Dermis microvascular lymphatic vessel endothelial cell (primary cell): ENCODE data around the gene SCN5A. TPM values are rescaled to one million over a fixed set of nuclear protein-coding genes. Genes with fewer than 3 reads are reported as not detected.

Experiments used
- DNase-seq, 2 donors: peaks; one replicate each; pipeline versions ENCODE4 v3.0.0 to v3.0.0-alpha.2; 2010; ENCODE audit warnings: low read depth in 2 of 2
- total RNA-seq: library from RNA; depleted of rRNA; stranded (reverse); fragments of >200 nt; gene quantifications from 2 replicates; pipeline ENCODE4 v1.2.1, GENCODE V29; 2014

SCN5A gene
- total RNA-seq, 1 donor from 2014 or later = 6.2 TPM

GRCh38 chr3:38601956-38602550 is 47.4 kb downstream of the SCN5A start:
- no peak for DNase-seq

GRCh38 chr3:38600551-38600950 is 48.9 kb downstream of the SCN5A start:
- DNase-seq = no peak

GRCh38 chr3:38599886-38600285 is 49.6 kb downstream of the SCN5A start:
- DNase-seq = no peak

GRCh38 chr3:38598791-38599190 is 50.7 kb downstream of the SCN5A start:
- DNase-seq = no peak

- no peak for DNase-seq
Measured at GRCh38 chr3:38597502-38598060, 51.9 kb downstream of the SCN5A start.

- no peak for DNase-seq
Measured at GRCh38 chr3:38595393-38595792, 54.1 kb downstream of the SCN5A start.

- DNase-seq = no peak
Measured at GRCh38 chr3:38590521-38590920, 59.0 kb downstream of the SCN5A start.

- no peak for DNase-seq
Measured at GRCh38 chr3:38588995-38589937, 60.2 kb downstream of the SCN5A start.

- DNase-seq = no peak
Measured at GRCh38 chr3:38588371-38588971, 61.0 kb downstream of the SCN5A start.

GRCh38 chr3:38587548-38588131 is 61.8 kb downstream of the SCN5A start:
- DNase-seq = no peak

- DNase-seq = no peak
Measured at GRCh38 chr3:38586546-38587520, 62.7 kb downstream of the SCN5A start.

- DNase-seq = no peak
Measured at GRCh38 chr3:38585791-38586420, 63.6 kb downstream of the SCN5A start.

GRCh38 chr3:38583688-38584087 is 65.8 kb downstream of the SCN5A start:
- DNase-seq = no peak

- DNase-seq = no peak
Measured at GRCh38 chr3:38582941-38583645, 66.4 kb downstream of the SCN5A start.

- no peak for DNase-seq
Measured at GRCh38 chr3:38582316-38582715, 67.2 kb downstream of the SCN5A start.

- no peak for DNase-seq
Measured at GRCh38 chr3:38581774-38582173, 67.7 kb downstream of the SCN5A start.

GRCh38 chr3:38580450-38581382 is 68.8 kb downstream of the SCN5A start:
- DNase-seq = no peak
